HG03460 (cell line): Measurements from ENCODE around the gene CCR5AS.
"Not testable (repeated sequence)": the region's sequence is repeated elsewhere in the genome, so short reads cannot be mapped to it uniquely, and the experiment has no call there.

ENCODE experiments used
- ATAC-seq: cut with Tn5 transposase; IDR thresholded peaks from one replicate; pipeline ENCODE4 v1.9.1; 2021; ENCODE audit not compliant: unreplicated experiment

The CCR5AS gene

GRCh38 chr3:46429671-46430070, 22.8 kb upstream of the CCR5AS start:
- no peak for ATAC-seq

DNA sequence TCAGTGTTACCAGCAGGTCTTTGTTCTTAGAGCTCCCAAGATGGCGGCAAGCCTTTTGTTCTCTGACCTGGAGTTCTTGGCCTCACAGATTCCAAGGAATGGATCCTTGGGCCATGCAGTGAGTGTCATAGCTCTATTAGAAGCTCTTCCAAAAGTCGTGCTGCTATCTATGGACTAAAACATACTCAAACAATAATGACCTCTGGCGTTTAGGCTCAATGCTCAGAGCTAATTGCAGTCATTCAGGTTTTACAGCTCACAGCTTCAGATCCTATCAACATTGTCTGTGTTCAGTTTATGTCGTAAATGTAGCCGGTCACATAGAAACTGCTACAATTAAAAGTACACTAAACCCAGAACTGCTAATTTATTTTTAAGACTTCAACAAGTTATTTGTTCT, 22.4 kb upstream of the CCR5AS start:
- ATAC-seq: no peak

- ATAC-seq: no peak
Measured at GRCh38 chr3:46427916-46428833, 21.3 kb upstream of the CCR5AS start.

DNA sequence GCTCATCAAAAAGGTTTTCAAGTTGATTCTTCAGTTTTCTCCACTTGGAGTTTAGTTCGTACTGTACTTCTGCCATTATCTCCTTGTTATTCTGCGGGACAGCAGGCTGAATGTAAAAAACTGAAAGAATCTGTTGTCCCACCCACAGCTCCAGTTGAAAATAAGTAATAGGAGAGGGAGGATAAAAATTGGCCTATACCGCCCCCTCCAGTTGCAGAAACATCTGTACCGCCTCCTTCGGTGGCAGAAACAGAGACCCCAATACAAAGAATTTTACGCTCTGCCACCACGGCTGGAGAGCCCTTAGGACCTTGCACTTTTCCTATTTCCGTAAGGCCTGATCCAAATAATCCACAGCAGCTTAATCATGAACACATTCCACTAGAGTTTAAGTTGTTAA, 20.5 kb upstream of the CCR5AS start:
- ATAC-seq: not testable (repeated sequence)

DNA sequence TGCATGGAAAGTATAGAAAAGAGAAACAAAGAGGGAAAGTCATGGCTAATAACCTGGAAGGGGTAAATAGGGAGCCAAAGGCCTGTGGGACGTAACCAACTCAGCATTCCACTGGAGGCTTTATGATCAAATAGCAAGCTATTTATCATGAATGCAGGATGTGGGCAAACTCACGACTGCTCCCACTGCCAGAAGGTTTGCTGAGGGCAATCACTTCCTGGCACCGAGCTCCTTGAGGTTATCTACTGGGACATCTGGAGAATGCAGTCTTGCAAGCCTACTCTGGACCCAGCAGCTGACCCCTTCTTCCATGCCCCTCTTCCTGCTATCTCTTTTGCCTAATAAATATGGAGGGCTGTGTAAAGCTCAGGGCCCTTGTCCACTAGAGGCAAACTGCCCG, 19.6 kb upstream of the CCR5AS start:
- ATAC-seq: not testable (repeated sequence)

GRCh38 chr3:46423588-46423987, 16.7 kb upstream of the CCR5AS start:
- ATAC-seq: no peak

- ATAC-seq: no peak
Measured at GRCh38 chr3:46422617-46423016, 15.8 kb upstream of the CCR5AS start.

DNA sequence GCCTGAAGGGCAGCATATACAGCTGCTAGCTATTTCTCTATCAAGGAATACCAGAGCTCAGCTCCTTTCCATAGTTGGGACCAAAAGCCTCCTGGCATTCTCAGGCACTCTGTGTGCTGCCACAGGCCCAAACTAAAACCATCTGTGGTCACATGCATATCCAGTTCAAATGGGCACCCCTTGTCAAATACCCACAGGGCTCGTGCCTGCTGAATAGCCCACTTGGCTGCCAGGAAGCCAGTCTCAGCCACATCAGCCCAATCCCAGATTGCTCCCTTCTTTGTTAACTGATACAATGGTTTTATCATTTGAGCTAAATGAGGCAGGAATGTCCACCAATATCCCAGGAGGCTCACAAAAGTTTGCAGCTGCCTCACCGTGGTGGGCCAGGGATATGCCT, 14.1 kb upstream of the CCR5AS start:
- ATAC-seq: no peak

- ATAC-seq: no peak
Measured at GRCh38 chr3:46419816-46420215, 12.9 kb upstream of the CCR5AS start.

DNA sequence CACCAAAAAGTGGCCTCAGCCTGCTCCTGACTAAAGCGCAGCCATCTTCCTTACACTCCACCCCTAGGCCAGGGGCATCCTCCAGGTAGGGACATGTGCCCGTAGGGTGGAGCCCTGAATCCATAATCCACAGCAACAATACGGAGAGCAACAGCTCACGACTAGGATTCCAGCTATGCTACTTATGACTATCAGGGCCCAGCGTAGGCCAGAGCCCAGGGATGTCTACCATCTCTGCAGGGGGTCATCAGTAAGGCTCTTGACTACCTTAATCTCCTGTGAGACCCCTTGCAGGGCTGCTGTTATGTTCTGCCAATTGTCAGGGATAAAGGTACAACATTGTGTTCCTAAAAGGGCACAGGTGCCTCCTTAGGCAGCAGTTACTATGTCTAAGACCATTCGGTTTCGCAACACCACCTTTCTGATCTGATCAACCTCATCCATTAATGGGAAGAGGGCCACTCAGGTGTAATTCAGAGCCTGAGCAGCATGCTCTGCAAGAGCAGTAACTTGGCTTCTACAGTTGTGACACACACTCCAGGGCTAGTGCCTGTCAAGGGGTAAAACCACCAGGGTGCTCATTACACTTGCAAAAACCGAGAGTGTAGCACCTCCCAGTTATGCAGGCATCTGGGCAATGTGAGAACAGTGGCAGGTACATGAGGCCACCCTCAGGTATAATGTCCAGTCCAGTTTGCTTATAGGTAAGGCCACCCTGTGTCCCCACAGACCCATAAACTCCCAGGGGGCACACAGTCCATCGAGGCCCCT, 11.2 kb upstream of the CCR5AS start:
- no peak for ATAC-seq

GRCh38 chr3:46416811-46417510, 10.1 kb upstream of the CCR5AS start:
- ATAC-seq: no peak

DNA sequence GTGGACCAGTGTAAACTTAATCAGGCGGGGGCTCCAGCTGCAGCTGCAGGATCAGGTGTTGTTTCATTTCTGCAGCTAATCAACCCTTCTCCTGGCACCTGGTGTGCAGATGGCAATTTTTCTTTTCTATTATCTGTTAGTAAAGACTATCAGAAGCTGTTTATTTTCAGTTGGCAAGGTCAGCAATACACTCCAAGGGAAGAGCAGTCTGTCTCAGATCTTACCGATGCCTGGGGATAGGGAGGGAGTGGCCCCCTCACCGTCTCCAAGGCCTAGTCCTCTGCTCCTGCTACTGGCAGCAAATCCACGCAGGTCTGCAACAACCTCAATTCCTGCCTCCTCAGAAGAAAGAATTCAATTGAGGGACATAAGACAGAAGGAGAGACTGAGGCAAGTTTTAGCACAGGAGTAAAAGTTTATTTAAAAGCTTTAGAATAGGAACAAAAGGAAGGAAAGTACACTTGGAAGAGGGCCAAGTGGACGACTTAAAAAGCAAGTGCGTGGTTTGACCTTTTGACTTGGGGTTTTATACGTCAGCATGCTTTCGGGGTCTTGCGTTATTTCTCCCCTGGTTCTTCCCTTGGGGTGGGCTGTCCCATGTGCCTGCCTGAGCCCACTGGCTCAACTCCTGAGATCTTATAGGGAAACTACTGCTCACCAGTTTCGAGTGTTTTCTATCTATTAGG, 9.4 kb upstream of the CCR5AS start:
- ATAC-seq: no peak

DNA sequence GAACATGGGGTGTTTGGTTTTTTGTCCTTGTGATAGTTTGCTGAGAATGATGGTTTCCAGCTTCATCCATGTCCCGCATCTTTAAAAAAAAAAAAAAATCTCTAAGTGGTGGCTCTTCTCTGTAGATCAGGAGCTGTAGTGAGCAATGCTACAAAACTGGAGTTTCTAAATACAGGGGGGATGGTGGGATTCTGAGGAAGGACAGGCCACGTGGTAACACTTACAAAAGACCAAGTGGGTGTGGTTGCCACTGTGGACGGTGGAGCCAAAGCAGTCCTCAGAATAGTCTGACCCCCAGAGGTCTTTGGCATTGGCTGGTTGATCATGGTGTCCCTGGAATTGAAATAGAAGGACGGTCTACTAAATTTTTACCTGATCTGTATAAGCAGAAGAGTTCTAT, 7.9 kb upstream of the CCR5AS start:
- no peak for ATAC-seq

DNA sequence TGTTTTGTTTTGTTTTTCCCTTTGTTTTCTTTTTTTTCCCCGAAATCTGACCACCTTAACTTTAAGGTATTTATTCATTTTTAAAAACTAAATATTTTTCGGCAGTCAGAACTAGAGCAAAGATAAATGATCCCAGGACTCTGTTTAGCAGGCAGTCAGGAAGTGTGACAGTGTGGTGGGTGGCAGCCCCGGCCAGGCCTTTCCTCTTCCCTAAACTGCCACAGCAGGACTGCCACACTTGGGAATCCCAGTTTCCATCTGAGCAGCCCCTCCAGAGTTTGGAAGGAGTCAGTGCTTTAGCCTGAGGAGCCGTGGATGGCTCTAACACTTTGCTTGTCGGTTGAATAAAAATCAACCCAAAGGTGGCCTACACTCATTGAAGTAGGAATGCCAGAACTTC, 7.1 kb upstream of the CCR5AS start:
- ATAC-seq: no peak

DNA sequence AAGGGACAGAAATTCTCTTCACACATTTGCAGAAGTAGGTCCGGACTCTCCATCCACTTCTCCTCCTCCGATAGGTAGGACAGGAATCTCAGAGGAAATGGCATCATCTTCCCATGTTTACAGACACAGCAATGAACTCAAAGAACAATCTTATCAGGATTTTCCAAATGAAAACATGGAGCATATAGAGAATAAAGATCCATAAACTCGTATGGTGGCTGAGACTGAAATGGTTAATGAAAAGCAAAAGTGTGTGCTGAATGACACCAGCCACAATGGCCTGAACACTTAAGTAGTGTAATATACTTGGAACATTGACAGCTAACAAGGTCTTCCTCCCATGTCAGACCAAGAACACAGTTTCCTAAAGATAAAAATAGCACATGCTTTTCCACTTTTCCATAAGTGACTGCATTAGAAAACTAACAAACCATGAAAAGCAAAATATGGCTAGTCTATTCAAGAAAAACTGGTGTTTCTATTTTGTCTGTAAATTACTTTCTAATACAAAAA, 6.0 kb upstream of the CCR5AS start:
- ATAC-seq: no peak

GRCh38 chr3:46411271-46411670, 4.4 kb upstream of the CCR5AS start:
- no peak for ATAC-seq

GRCh38 chr3:46410669-46411068, 3.8 kb upstream of the CCR5AS start:
- ATAC-seq: no peak

DNA sequence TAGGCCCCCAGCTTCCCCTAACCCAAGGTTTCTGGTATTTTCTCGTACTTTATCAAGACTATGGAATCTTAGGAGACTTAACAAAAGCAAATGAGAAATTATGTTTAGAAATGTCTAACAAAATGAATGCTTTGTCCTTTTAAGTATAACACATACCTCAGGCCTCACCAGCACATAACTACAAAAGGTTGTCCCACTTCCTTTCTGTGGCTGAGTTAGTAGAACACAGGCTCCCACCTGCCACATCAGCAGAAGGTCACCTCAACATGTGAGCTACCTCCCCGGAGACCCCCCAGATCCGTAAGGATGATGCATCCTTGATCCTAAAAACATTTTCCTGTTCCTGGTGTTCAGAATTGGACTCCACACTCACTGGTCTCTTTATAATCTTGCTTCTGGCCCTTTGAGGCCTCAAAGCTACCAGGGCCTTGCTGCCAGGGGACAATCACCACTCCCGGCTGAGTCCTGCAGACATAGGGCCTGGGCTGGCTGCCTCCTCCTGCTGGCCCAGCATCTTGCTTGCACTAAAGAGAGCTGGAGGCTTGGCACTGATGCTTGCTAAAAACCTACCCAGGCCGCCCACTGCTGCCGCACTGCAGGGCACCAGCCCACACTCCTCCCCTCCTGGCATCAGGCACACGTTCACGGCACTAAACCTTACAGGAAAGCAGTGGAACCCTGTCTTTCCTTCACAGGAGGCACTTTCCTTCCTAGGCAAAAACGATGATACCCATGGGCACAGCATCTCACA, 3.0 kb upstream of the CCR5AS start:
- ATAC-seq: no peak

GRCh38 chr3:46408853-46409252, 2.0 kb upstream of the CCR5AS start:
- no peak for ATAC-seq

- ATAC-seq: no peak
Measured at GRCh38 chr3:46407970-46408369, 1.1 kb upstream of the CCR5AS start.
